ENCODE results near the gene TBL3.

GRCh38 chr16:2013527-2013926, 41.7 kb downstream of the TBL3 start:
- TF ChIP-seq EZH2 (IDR thresholded peaks at IDR 0.05) (no peak), CTCF (IDR thresholded peaks at IDR 0.05 in 2 of 3, conservative IDR thresholded peaks at IDR 0.05 in 1 of 3; ENCODE audit: borderline replicate concordance in 1 of 3, insufficient read depth in 1 of 3, low read depth in 2 of 3, low read length in 2 of 3) (no peak), CEBPB (IDR thresholded peaks at IDR 0.05; ENCODE audit: low read depth) (no peak), ELF1 (IDR thresholded peaks at IDR 0.05; ENCODE audit: borderline replicate concordance, low read depth) (no peak), SP1 (IDR thresholded peaks at IDR 0.05; ENCODE audit: low read depth) (no peak), MAX (IDR thresholded peaks at IDR 0.05) (no peak), EZH2phosphoT487 (IDR thresholded peaks at IDR 0.05; ENCODE audit: borderline replicate concordance) (no peak), POLR2A (IDR thresholded peaks at IDR 0.05; ENCODE audit: borderline replicate concordance, extremely low read depth, insufficient read depth, insufficient read length) (no peak)

All from HCT116 (cell line).